ENCODE data around the gene MAL. TPM values are rescaled to one million over a fixed set of nuclear protein-coding genes. Genes with fewer than 3 reads are reported as not detected.

MAL gene
- total RNA-seq, 6 donors from 2014 or later, result 3.7 to 13.0 (median 5.0) TPM; not detected in 1

DNA sequence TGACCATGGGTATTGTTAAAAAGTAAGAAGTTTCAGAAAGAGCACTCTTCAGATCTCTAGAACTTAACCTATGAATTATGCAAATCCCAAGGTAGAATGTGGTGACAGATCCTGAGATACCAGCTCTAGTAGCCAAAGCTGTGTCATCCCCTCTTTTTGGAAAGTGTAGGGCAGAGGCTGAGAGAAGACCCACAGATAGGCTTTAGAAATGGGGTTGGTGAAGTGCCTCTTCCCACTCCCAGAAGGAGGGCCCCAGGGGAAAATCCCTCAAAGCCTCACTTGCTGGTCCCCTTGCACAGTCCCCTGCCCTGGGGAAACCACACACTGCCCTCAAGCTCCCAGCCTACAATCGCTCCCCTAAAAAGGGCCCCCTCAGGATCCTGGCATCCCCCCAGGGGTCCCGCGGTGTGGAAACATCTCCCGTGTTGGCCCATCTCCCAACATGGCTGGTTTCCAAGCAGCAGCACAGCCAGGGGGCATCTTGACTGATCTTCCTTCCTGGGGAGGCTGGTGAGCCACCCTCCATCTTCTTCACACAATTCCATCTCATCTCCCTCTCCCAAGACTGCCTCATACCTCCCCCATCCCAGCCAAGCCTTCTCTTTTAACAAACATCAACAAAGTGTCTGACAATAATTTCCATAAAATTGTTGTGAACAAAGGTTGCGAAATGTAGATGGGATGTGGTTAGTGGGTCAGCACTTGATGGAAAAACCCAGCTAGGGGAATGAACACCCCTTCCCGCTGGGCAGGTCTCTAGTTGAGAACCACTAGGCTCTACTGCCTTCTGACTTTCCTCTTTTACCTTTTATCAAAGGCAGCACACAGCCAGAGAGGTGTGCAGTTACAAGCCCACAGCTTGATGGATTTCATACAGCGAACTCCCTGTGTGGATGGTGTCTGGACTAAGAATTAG is 25.1 kb downstream of the MAL start:
- WGBS, 2 donors, result 54 to 59% methylated on average over 7 of the region's 7 CpGs
- TF ChIP-seq EP300 (IDR thresholded peaks at IDR 0.05) (no peak), POLR2A (IDR thresholded peaks at IDR 0.05) (no peak), POLR2AphosphoS5 (IDR thresholded peaks at IDR 0.05) (no peak)
- TF ChIP-seq, protein P1, sequence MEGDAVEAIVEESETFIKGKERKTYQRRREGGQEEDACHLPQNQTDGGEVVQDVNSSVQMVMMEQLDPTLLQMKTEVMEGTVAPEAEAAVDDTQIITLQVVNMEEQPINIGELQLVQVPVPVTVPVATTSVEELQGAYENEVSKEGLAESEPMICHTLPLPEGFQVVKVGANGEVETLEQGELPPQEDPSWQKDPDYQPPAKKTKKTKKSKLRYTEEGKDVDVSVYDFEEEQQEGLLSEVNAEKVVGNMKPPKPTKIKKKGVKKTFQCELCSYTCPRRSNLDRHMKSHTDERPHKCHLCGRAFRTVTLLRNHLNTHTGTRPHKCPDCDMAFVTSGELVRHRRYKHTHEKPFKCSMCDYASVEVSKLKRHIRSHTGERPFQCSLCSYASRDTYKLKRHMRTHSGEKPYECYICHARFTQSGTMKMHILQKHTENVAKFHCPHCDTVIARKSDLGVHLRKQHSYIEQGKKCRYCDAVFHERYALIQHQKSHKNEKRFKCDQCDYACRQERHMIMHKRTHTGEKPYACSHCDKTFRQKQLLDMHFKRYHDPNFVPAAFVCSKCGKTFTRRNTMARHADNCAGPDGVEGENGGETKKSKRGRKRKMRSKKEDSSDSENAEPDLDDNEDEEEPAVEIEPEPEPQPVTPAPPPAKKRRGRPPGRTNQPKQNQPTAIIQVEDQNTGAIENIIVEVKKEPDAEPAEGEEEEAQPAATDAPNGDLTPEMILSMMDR (IDR thresholded peaks at IDR 0.05), result no peak
- no peak for DNase-seq

DNA sequence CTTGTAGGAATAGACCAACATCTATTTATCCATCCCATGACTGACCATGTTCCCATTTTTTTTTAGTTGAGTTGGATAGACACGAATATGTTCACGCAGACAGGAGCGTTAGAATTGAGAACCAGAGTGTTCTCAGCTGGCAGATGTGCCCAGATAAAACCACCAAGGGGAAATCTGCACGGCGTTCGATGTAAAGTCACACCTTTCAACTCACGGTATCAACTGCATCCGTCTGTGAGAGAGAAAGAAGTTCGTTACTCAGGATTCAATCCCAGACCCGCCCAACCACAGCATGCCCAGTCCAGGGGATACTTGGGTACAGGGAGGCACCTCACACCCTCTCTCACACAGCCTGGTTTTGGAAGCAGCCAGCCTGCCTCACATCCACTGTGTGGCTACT is 26.1 kb downstream of the MAL start:
- WGBS, 2 donors, result 88 to 94% methylated on average over 10 of the region's 10 CpGs
- Histone ChIP-seq H3K4me1 (peaks cover 0 to 7% (median 3%) of the 10 kb centered on the region in 4 donors), H3K27ac (no peak overlapping the region), H3K36me3 (no peaks in the 10 kb centered on the region), H3K4me3 (no peak overlapping the region), H3K27me3 (no peaks in the 10 kb centered on the region), H3K9me3 (no peaks in the 10 kb centered on the region)
- TF ChIP-seq EP300 (IDR thresholded peaks at IDR 0.05) (no peak), POLR2A (IDR thresholded peaks at IDR 0.05) (no peak), POLR2AphosphoS5 (IDR thresholded peaks at IDR 0.05) (no peak)
- TF ChIP-seq, protein P1 (IDR thresholded peaks at IDR 0.05), result no peak
- DNase-seq, result no peak
- ATAC-seq (ENCODE audit: low FRiP score in 2 of 2), result no peak

More for the DNA sequence above, 25.1 kb downstream of the MAL start:
- ATAC-seq (ENCODE audit: low FRiP score in 2 of 2), result no peak
- Histone ChIP-seq H3K27me3 (no peaks in the 10 kb centered on the region), H3K4me1 (peaks cover 0 to 7% (median 3%) of the 10 kb centered on the region in 4 donors), H3K36me3 (no peaks in the 10 kb centered on the region), H3K4me3 (no peak overlapping the region), H3K27ac (no peak overlapping the region), H3K9me3 (no peaks in the 10 kb centered on the region)

DNA sequence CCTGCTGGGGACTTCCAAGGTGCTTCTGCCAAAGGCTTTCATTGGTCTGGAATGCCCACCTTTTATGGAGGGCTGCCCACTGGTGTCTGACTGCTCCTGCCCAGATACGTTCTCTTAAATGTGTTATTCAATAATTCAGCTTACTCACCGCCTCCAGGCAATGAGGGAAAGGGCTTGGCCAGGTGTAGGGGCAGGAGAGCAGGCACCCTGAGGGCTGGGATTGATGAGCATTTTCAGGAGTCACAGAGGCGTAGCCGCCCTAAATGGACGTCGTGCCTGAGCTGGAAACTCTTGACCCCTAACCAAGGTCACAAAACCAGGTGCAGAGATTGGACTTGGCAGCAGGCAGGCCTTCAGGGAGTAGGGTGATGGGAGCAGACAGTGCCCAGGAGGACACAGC is 26.8 kb downstream of the MAL start:
- H3K4me1 ChIP-seq, result peaks cover 0 to 7% (median 3%) of the 10 kb centered on the region in 4 donors
- WGBS, 2 donors, result 84 to 91% methylated on average over 6 of the region's 6 CpGs

DNA sequence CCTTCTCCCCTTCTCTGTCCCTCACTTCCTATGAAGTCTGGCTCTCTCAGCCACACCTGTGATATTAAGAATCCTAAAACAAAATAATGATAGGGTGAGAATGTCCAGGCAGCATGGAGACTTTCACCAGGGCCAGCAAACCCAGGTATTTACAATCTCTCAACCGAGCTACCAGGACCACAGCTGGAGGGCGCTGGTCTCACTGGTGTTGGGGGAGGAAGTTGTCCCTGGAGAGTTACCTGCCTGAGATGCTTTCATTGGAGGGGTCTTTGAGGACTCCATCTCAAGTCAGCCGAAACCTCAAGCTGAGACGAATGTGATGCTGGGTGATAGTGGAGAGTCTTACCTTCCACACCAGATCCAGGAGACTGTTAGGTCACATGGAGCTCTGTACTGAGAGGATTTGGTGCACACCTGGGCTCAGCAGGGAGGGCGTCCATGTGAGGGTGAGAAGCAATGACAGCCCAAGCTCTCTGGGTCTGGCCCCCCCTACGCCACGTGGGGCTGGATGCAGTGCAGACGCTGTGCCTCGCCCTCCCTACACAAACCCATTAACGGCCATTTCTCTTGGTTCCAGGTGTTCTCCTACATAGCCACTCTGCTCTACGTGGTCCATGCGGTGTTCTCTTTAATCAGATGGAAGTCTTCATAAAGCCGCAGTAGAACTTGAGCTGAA is 27.4 kb downstream of the MAL start:
- H3K4me3 ChIP-seq, result no peak overlapping the region
- H3K36me3 ChIP-seq, result no peaks in the 10 kb centered on the region
- H3K9me3 ChIP-seq, result no peaks in the 10 kb centered on the region
- H3K27me3 ChIP-seq, result no peaks in the 10 kb centered on the region
- ATAC-seq (ENCODE audit: low FRiP score in 2 of 2), result no peak
- H3K27ac ChIP-seq, result no peak overlapping the region
- WGBS, 2 donors, result 86 to 88% methylated on average over 10 to 13 of the region's 13 CpGs
- peaks cover 0 to 7% (median 3%) of the 10 kb centered on the region in 4 donors for H3K4me1 ChIP-seq
- TF ChIP-seq, protein P1 (IDR thresholded peaks at IDR 0.05), result no peak
- TF ChIP-seq EP300 (IDR thresholded peaks at IDR 0.05), result no peak
- TF ChIP-seq POLR2A (IDR thresholded peaks at IDR 0.05), result no peak
- no peak for TF ChIP-seq POLR2AphosphoS5 (IDR thresholded peaks at IDR 0.05)
- DNase-seq, result no peak

More for the DNA sequence above, 26.8 kb downstream of the MAL start:
- H3K9me3 ChIP-seq, result no peaks in the 10 kb centered on the region
- DNase-seq, result no peak
- ATAC-seq (ENCODE audit: low FRiP score in 2 of 2), result no peak
- no peaks in the 10 kb centered on the region for H3K27me3 ChIP-seq
- no peak overlapping the region for H3K4me3 ChIP-seq
- H3K27ac ChIP-seq, result no peak overlapping the region
- no peaks in the 10 kb centered on the region for H3K36me3 ChIP-seq
- TF ChIP-seq POLR2A (IDR thresholded peaks at IDR 0.05), result no peak

DNA sequence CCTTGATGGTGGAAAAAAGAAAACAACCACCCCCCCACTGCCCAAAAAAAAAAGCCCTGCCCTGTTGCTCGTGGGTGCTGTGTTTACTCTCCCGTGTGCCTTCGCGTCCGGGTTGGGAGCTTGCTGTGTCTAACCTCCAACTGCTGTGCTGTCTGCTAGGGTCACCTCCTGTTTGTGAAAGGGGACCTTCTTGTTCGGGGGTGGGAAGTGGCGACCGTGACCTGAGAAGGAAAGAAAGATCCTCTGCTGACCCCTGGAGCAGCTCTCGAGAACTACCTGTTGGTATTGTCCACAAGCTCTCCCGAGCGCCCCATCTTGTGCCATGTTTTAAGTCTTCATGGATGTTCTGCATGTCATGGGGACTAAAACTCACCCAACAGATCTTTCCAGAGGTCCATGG is 28.0 kb downstream of the MAL start:
- ATAC-seq (ENCODE audit: low FRiP score in 2 of 2), result no peak
- Histone ChIP-seq H3K36me3 (no peaks in the 10 kb centered on the region), H3K4me3 (no peak overlapping the region), H3K27ac (no peak overlapping the region), H3K9me3 (no peaks in the 10 kb centered on the region), H3K27me3 (no peaks in the 10 kb centered on the region), H3K4me1 (peaks cover 0 to 7% (median under 1%) of the 10 kb centered on the region in 4 donors)
- DNase-seq, result no peak
- TF ChIP-seq EP300 (IDR thresholded peaks at IDR 0.05) (no peak), POLR2A (IDR thresholded peaks at IDR 0.05) (no peak), POLR2AphosphoS5 (IDR thresholded peaks at IDR 0.05) (no peak)
- TF ChIP-seq, protein P1 (IDR thresholded peaks at IDR 0.05), result no peak
- WGBS, 2 donors, result 40 to 45% methylated on average over 11 of the region's 11 CpGs

All from upper lobe of left lung (tissue), 6 donors.